Ishikawa (cell line): Measurements from ENCODE around the gene HOXB4.

ENCODE experiments used
- CEBPB ChIP-seq: IDR thresholded peaks from 2 replicates; pipeline ENCODE4 v1.6.1; 2012
- CREB1 ChIP-seq: IDR thresholded peaks from 2 replicates; pipeline ENCODE4 v1.6.1; 2012; ENCODE audit warnings: low read depth
- EGR1 ChIP-seq: IDR thresholded peaks from 2 replicates; pipeline ENCODE4 v1.6.1; 2012
- EP300 ChIP-seq: IDR thresholded peaks from 2 replicates; pipeline ENCODE4 v1.6.1; 2012; ENCODE audit warnings: borderline replicate concordance
- FOXM1 ChIP-seq: IDR thresholded peaks from 2 replicates; pipeline ENCODE4 v1.6.1; 2012; ENCODE audit warnings: low read depth, borderline replicate concordance
- MAX ChIP-seq: IDR thresholded peaks from 2 replicates; pipeline ENCODE4 v1.6.1; 2012
- NFIC ChIP-seq: IDR thresholded peaks from 2 replicates; pipeline ENCODE4 v1.6.1; 2012
- RAD21 ChIP-seq: IDR thresholded peaks from 2 replicates; pipeline ENCODE4 v1.6.1; 2012; ENCODE audit warnings: low read depth
- REST ChIP-seq: IDR thresholded peaks from 2 replicates; pipeline ENCODE4 v1.6.1; 2012; ENCODE audit warnings: low read depth, mild to moderate bottlenecking
- TAF1 ChIP-seq: IDR thresholded peaks from 2 replicates; pipeline ENCODE4 v1.6.1; 2012; ENCODE audit warnings: low read depth, mild to moderate bottlenecking
- TCF12 ChIP-seq: IDR thresholded peaks from 2 replicates; pipeline ENCODE4 v1.6.1; 2012; ENCODE audit warnings: low read depth
- TEAD4 ChIP-seq: IDR thresholded peaks from 2 replicates; pipeline ENCODE4 v1.6.1; 2012
- YY1 ChIP-seq: IDR thresholded peaks from 2 replicates; pipeline ENCODE4 v1.6.1; 2012; ENCODE audit warnings: low read depth
- ZBTB7A ChIP-seq: IDR thresholded peaks from 2 replicates; pipeline ENCODE4 v1.6.1; 2012; ENCODE audit warnings: low read depth
- TF ChIP-seq, protein P1 (sequence below): IDR thresholded peaks from 2 replicates; pipeline ENCODE4 v1.6.1; 2012

Gene HOXB4

GRCh38 chr17:48593126-48593829 is 15.1 kb upstream of the HOXB4 start, which contains the start of gene HOXB5:
Gene HOXB5, minus strand, starts transcription at chr17:48593779. Its CDS starts 97 bp downstream, at chr17:48593682.
- TF ChIP-seq EP300 (no peak), TCF12 (0 out of 2 replicates have a peak, but pooled peaks have one; percentile 15)

GRCh38 chr17:48592577-48592976 is 14.4 kb upstream of the HOXB4 start:
- TF ChIP-seq YY1: no peak
- no peak for TF ChIP-seq FOXM1
- no peak for TF ChIP-seq REST
- no peak for TF ChIP-seq TAF1
- no peak for TF ChIP-seq MAX
- no peak for TF ChIP-seq CEBPB
- TF ChIP-seq TCF12: no peak
- TF ChIP-seq ZBTB7A: no peak

DNA sequence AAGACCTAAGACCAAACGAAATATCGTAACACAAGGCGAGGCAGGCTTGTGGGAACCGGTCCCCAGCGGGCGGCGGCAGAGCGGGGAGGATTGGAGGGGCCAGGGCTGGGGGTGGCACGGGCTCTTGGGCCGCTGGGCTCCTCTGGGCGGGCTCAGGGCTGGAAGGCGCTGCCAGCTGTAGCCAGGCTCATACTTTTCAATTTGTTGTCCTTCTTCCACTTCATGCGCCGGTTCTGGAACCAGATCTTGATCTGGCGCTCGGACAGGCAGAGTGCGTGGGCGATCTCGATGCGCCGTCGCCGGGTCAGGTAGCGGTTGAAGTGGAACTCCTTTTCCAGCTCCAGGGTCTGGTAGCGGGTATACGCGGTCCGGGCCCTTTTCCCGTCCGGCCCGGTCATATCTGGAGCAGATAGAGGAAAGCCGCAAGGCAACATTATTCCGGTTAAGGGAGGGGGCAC is 13.9 kb upstream of the HOXB4 start:
- TF ChIP-seq, protein P1, sequence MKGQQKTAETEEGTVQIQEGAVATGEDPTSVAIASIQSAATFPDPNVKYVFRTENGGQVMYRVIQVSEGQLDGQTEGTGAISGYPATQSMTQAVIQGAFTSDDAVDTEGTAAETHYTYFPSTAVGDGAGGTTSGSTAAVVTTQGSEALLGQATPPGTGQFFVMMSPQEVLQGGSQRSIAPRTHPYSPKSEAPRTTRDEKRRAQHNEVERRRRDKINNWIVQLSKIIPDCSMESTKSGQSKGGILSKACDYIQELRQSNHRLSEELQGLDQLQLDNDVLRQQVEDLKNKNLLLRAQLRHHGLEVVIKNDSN: no peak
- TF ChIP-seq REST (no peak), CEBPB (no peak), EGR1 (peak; percentile 68), ZBTB7A (no peak), EP300 (no peak), NFIC (no peak), RAD21 (no peak), MAX (0 out of 2 replicates have a peak, but pooled peaks have one; percentile 15), CREB1 (no peak), TEAD4 (no peak)

- no peak for TF ChIP-seq MAX
- no peak for TF ChIP-seq YY1
- no peak for TF ChIP-seq RAD21
- no peak for TF ChIP-seq NFIC
- TF ChIP-seq REST: no peak
- TF ChIP-seq ZBTB7A: no peak
- no peak for TF ChIP-seq EGR1
- no peak for TF ChIP-seq TAF1
- TF ChIP-seq TCF12: no peak
- TF ChIP-seq TEAD4: no peak
- no peak for TF ChIP-seq FOXM1
- TF ChIP-seq CREB1: no peak
- no peak for TF ChIP-seq CEBPB
- TF ChIP-seq EP300: no peak
- TF ChIP-seq, protein P1: no peak
Measured at GRCh38 chr17:48591255-48592056, 13.3 kb upstream of the HOXB4 start.
